Suppressor macrophage treated with lipopolysaccharide for 1 hour (primary cell): ENCODE data around the gene APOC1.
"Not testable (repeated sequence)": the region's sequence is repeated elsewhere in the genome, so short reads cannot be mapped to it uniquely, and the experiment has no call there.

Experiments
- DNase-seq, 3 donors: peaks; one replicate each; pipeline ENCODE4 v3.0.0-alpha.2; 2020 to 2022

APOC1 gene

DNA sequence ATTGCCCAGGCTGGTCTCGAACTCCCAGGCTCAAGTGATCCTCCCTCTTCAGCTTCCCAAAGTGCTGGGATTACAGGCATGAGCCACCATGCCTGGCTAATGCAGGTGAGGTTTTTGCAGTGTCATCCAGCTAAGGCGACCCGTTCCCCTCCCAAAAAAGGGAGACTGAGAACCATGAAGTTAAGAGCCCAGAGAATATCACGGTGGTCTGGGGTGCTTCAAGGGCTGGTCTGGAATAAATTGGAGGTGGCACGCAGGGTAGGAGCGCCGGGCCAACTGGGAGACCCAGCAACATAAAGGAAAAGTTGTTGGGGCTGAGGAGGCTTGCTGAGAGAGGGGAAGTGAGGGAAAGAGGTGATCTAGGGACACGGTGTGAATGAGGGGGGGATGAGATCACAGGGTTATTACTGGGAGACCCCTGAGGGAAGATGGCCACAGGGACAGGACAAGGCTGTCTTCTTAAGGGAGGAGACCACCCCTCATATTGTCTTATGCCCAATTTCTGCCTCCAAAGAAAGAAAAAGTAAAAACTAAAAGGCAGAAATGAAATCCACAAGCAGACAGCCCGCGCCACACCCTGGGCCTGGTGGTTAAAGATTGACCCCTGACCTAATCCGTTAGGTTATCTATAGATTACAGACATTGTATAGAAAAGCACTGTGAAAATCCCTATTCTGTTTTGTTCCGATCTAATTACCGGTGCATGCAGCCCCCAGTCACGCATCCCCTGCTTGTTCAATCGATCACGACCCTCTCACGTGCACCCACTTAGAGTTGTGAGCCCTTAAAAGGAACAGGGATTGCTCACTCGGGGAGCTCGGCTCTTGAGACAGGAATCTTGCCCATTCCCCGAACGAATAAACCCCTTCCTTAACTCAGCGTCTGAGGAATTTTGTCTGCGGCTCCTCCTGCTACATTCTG, 636 bp upstream of the APOC1 start:
- not testable (repeated sequence) for DNase-seq

- no peak for DNase-seq
Measured at GRCh38 chr19:44924243-44924725, 9.9 kb downstream of the APOC1 start.

GRCh38 chr19:44925114-44925891, 10.9 kb downstream of the APOC1 start:
- DNase-seq: peak; percentile 68 to 85 (median 80)

DNA sequence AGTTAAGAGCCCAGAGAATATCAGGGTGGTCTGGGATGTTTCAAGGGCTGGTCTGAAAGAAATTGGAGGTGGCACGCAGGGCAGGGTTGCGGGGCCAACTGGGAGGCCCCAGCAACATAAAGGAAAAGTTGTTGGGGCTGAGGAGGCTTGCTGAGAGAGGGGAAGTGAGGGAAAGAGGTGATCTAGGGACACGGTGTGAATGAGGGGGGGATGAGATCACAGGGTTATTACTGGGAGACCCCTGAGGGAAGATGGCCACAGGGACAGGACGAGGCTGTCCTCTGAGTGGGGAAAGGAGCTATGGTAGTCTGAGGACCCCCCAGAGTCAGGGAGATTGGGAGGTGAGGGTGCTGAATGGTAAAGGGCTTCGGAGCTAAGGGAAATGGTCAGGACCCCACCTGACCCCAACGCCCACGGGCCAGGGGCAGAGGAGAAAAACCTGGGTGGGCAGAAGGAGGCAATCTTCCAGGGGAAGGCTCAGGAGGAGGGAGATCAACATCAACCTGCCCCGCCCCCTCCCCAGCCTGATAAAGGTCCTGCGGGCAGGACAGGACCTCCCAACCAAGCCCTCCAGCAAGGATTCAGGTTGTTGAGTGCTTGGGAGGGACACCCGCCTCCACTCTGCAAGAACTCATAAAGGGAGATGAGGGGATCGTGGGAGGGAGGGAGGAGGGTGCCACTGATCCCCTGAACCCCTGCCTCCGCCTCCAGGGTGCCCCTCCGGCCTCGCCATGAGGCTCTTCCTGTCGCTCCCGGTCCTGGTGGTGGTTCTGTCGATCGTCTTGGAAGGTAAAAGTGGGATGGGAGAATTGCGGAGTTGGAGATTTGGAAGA, 12.1 kb downstream of the APOC1 start:
- DNase-seq: not testable (repeated sequence)

DNA sequence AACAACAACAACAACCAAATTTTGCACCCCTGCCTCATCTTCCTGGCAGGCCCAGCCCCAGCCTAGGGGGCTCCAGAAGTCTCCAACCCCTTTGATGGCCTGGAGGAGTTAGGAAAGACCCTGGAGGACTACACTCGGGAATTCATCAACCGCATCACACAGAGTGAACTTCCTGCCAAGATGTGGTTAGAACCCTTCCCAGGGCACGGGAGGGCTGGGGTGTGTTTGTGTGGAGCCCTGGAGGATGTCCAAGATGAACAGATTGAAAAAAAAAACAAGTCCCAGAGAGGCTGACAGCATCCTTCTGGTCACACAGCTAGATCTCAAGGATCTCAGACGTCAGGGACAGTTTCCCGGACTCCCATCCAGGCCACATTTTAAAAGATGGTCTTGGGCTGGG, 13.3 kb downstream of the APOC1 start:
- DNase-seq: no peak

GRCh38 chr19:44930088-44930487, 15.7 kb downstream of the APOC1 start:
- no peak for DNase-seq

DNA sequence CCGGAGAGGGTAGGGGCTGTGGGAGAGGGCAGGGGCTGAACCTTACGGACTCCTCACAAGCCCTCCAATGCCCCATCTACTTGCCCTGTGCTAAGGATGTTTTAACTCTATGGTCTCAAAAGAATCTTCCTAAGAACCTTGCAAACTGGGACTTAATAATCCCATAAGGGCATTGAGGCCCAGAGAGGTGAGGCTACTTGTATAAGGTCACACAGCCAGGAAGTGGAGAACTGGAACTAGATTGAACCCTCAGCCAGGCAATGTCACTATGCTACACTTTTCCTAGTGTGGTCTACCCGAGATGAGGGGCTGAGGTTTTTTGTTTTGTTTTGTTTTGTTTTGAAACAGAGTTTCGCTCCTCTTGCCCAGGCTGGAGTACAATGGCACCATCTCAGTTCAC, 17.1 kb downstream of the APOC1 start:
- no peak for DNase-seq

GRCh38 chr19:44939668-44940067, 25.3 kb downstream of the APOC1 start:
- DNase-seq: peak; percentile 39 to 57 (median 55)

DNA sequence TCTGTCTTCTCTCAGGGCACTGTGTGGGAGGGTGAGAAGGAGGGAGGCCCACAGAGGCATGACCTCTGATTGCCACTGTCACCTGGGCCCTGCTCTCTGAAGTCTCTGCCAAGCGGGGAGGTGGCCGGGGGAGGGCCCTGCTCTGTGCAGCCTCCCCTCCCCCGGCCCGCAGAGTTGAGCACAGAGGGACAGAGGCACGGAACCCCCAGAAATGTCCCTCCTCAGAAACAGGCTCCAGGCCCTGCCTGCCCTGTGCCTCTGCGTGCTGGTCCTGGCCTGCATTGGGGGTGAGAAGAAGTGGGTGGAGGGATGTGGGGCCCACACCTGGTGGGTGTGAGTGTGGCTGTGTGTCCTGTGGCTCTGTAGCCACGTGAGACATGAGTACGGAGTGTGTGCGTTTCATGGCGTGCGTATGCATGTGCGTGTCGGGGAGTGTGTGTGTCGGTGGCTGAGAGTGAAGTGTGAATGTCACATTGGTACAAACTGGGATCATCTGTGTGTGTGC, 27.7 kb downstream of the APOC1 start, which contains the start of gene APOC4:
APOC4 (plus strand) TSS at position 171 of the 505 bp plus-strand sequence; CDS start at position 212, 41 bp downstream.
- DNase-seq: no peak

DNA sequence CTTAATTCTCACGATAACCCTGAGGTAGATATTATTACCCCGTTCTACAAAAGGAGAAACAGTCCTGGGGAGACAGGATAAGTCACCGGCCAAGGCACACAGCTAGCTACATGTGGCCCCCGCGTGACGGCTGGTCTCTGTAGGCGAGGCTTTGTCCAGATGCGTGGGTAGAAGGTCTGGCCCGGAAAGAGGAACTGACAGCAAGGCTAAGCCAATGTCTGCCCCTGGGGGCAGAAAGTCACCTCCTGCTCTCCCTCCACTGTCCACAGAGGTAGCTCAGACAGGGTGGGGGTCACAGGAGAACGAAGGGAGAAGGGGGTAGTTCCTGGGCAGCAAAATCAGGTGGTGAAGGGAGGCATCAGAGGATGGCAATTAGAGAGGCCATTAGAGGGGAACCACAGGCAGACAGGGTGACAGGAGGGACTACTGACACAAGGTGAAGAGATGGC, 29.4 kb downstream of the APOC1 start:
- peak; percentile 97 to 98 (median 97) for DNase-seq

DNA sequence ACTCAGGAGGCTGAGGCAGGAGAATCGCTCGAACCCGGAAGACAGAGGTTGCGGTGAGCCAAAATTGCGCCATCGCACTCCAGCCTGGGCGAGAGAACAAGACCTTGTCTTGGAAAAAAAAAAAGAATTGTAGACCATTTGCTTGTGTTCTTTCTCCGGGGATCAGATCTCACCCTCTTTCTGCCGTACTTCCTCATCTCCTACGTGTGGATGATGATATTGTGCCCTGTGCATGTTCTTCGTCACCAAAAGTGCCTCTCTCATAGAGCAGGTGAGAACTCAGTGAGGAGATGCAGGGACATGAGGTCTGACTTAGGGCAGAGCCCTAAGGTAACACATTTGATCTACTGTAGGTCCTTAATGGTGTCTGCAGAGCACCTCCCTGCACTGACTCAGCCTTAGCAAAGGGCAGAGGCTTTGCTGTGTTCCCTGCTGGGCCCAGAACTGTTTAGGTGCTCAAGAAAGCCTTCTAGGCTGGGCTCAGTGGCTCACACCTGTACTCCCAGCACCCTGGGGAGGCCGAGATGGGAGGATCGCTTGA, 32.7 kb downstream of the APOC1 start:
- DNase-seq: peak in 2 of 3 donors; percentile 20 to 38

DNA sequence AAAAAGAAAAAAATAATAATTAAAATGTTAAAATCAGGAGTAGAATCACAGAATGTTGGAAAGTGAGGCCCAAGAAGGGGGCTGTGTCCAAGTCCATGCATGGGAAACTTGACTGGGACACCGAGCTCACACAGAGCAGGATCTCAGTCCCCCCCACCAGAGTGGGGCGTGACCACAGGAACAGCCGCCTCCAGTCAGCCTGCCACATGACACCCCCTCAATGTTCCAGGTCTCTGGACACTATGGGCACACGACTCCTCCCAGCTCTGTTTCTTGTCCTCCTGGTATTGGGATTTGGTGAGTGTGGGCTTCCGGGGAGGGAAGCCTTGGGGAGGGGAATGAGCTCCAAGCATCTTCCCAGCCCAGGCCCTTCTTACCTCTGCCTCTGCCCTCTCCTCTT, 33.8 kb downstream of the APOC1 start:
- no peak for DNase-seq

DNA sequence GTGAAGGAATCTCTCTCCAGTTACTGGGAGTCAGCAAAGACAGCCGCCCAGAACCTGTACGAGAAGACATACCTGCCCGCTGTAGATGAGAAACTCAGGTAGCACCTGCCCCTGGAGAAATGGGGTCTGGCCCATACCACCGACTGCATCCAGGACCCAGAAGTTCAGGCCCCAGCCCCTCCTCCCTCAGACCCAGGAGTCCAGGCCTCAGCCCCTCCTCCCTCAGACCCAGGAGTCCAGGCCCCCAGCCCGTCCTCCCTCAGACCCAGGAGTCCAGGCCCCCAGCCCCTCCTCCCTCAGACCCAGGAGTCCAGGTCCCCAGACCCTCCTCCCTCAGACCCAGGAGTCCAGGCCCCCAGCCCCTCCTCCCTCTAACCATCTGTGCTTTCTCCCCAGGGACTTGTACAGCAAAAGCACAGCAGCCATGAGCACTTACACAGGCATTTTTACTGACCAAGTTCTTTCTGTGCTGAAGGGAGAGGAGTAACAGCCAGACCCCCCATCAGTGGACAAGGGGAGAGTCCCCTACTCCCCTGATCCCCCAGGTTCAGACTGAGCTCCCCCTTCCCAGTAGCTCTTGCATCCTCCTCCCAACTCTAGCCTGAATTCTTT, 34.5 kb downstream of the APOC1 start:
- DNase-seq: no peak

DNA sequence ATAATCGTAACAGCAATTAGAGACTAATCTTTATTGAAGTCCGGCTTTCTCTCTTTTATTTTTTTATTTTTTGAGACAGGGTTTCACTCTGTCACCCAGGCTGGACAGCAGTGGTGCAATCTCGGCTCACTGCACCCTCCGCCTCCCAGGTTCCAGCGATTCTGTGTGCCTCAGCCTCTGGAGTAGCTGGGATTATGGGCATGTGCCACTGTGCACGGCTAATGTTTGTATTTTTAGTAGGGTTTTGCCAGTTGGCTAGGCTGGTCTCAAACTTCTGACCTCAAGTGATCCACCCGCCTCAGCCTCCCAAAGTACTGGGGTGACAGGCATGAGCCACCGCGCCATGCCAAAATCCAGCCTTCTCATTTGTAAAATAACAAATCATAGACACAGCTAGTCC, 35.1 kb downstream of the APOC1 start:
- no peak for DNase-seq

DNA sequence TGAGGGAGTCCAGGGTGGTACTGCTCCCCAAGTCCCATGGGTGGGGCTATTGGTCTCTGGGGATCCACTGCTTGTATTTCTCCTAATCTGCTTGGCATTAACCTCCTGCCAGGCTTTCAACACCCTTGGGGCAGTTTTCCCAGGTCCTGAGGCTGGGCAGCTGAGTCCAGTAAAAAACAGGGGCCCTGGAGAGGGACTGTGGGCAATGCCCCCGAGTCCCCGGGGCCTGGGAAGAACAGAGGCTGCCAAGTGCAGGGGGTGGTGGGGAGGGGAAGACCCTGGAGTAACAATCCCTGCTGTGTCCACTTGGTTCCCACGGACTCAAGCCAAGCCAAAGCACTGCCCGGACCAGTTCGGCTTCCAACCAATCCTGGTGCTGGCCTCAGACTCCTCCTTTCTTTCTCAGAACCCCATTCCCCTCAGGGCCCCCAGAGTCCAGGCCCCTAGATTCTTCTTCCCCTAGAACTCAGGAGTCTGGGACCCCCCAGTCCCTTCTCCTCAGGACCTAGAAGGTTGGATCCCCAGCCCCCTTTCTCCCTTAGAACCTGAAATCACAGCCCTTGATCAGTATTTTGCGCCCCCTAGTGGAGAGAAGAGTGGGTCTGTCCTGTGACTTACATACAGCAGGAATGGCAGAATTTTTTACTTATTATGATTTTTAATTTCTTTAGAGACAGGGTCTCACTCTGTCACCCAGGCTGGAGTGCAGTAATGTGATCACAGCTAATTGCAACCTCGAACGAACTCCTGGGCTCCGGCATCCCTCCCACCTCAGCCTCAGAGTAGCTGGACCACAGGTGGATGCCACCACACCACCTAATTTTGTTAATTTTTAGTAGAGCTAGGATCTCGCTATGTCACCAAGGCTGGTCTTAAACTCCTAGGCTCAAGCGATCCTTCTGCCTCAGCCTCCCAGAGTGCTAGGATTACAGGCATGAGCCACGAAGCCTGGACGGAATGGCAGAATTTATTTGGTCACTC, 37.1 kb downstream of the APOC1 start:
- DNase-seq: peak; percentile 89 to 94 (median 91)

GRCh38 chr19:44954278-44954648, 39.9 kb downstream of the APOC1 start:
- no peak for DNase-seq

GRCh38 chr19:44954649-44955504, 40.5 kb downstream of the APOC1 start, which contains the start of gene CLPTM1:
Gene CLPTM1, plus strand, starts transcription at chr19:44955380. Its CDS starts 16 bp downstream, at chr19:44955396.
- DNase-seq: peak; percentile 98 to 99 (median 99)

GRCh38 chr19:44955505-44956439, 41.4 kb downstream of the APOC1 start:
- peak in 2 of 3 donors; percentile 15 to 34 for DNase-seq
